Activated CD4-positive, alpha-beta T cell treated with anti-CD3 and anti-CD28 coated beads for 36 hours (primary cell): ENCODE measurements around the gene MINAR2. TPM values are rescaled to one million over a fixed set of nuclear protein-coding genes. Genes with fewer than 3 reads are reported as not detected.

Experiments
- ATAC-seq: fragments of 200-7000 bp; cut with Tn5 transposase; one replicate; pipeline ENCODE4 v1.10.0; 2021; ENCODE audit warnings: mild to moderate bottlenecking, moderate library complexity
- CTCF ChIA-PET: fragments of 350-600 bp; sonication (Branson Sonifier 250); formaldehyde crosslinking; loops from one replicate; lab custom pipeline; 2021; ENCODE audit warnings: antibody characterized with exemption; lab: Charles Lee
- POLR2A ChIA-PET: fragments of 350-600 bp; sonication (Branson Sonifier 250); formaldehyde crosslinking; loops from one replicate; lab custom pipeline; 2021; ENCODE audit warnings: antibody characterized with exemption, inconsistent platforms; lab: Charles Lee
- DNase-seq: peaks from one replicate; pipeline ENCODE4 v3.0.0-alpha.2; 2020
- H3K27ac Mint-ChIP-seq: one replicate; pipeline ENCODE4 v1.8.0; 2021; ENCODE audit warnings: mixed read lengths
- H3K27me3 Mint-ChIP-seq: one replicate; pipeline ENCODE4 v1.8.0; 2021; ENCODE audit warnings: mixed read lengths
- H3K36me3 Mint-ChIP-seq: one replicate; pipeline ENCODE4 v1.8.0; 2021; ENCODE audit warnings: low read depth, mixed read lengths
- H3K4me1 Mint-ChIP-seq: one replicate; pipeline ENCODE4 v1.8.0; 2021; ENCODE audit warnings: mixed read lengths
- H3K4me3 Mint-ChIP-seq: one replicate; pipeline ENCODE4 v1.8.0; 2021; ENCODE audit warnings: mild to moderate bottlenecking, moderate library complexity, mixed read lengths
- H3K9me3 Mint-ChIP-seq: one replicate; pipeline ENCODE4 v1.8.0; 2021; ENCODE audit warnings: low read depth, mixed read lengths
- intact Hi-C, 2 experiments: fragments of 100-400 bp; cut with DNase I in 1 of 2; cut with micrococcal nuclease in 1 of 2; formaldehyde crosslinking; loops; one replicate each; pipeline versions ENCODE4 v1.14.2 to v1.15.1; 2022 to 2024; cut with DNase I, micrococcal nuclease
- total RNA-seq, 2 experiments: library from RNA; stranded (reverse); gene quantifications; one replicate each; pipeline ENCODE4 v1.2.3, GENCODE V29; 2021

Gene MINAR2
- not detected for total RNA-seq

- H3K27ac Mint-ChIP-seq: no peak within 1 kb of the TSS
- CTCF ChIA-PET: no interaction called here
- H3K36me3 Mint-ChIP-seq: no peaks in the 10 kb centered on the region
Observed at GRCh38 chr5:129747572-129748407, at the start of gene MINAR2. MINAR2 (plus strand) TSS chr5:129748094; CDS start chr5:129748191, 97 bp downstream.

GRCh38 chr5:129698661-129699060, 49.2 kb upstream of the MINAR2 start:
- Mint-ChIP-seq H3K36me3 (no peaks in the 10 kb centered on the region), H3K4me3 (no peak overlapping the region), H3K9me3 (no peaks in the 10 kb centered on the region), H3K27me3 (no peaks in the 10 kb centered on the region), H3K27ac (no peak overlapping the region), H3K4me1 (no peaks in the 10 kb centered on the region)
- DNase-seq: no peak
- CTCF ChIA-PET: no interaction called here
- ATAC-seq: no peak
- intact Hi-C loops: no loop called here
- POLR2A ChIA-PET: no interaction called here

More at GRCh38 chr5:129747572-129748407, at the start of gene MINAR2:
- Mint-ChIP-seq H3K9me3 (no peaks in the 10 kb centered on the region), H3K4me1 (no peaks in the 10 kb centered on the region), H3K4me3 (no peak within 1 kb of the TSS), H3K27me3 (peaks cover 5% of the 10 kb centered on the region)
- DNase-seq (no peak), ATAC-seq (no peak)
- POLR2A ChIA-PET: no interaction called here
- intact Hi-C loops: no loop called here

GRCh38 chr5:129716235-129716634, 31.7 kb upstream of the MINAR2 start:
- POLR2A ChIA-PET: no interaction called here

GRCh38 chr5:129716651-129717050, 31.2 kb upstream of the MINAR2 start:
- no peak for ATAC-seq
- Mint-ChIP-seq H3K9me3 (no peaks in the 10 kb centered on the region), H3K27me3 (no peaks in the 10 kb centered on the region), H3K27ac (no peak overlapping the region), H3K4me3 (no peak overlapping the region), H3K4me1 (no peaks in the 10 kb centered on the region), H3K36me3 (no peaks in the 10 kb centered on the region)
- ChIA-PET POLR2A (no interaction called here), CTCF (no interaction called here)
- intact Hi-C loops: no loop called here
- no peak for DNase-seq

More at GRCh38 chr5:129716235-129716634, 31.7 kb upstream of the MINAR2 start:
- H3K4me3 Mint-ChIP-seq: no peak overlapping the region
- no peaks in the 10 kb centered on the region for H3K9me3 Mint-ChIP-seq
- no peaks in the 10 kb centered on the region for H3K36me3 Mint-ChIP-seq
- H3K4me1 Mint-ChIP-seq: no peaks in the 10 kb centered on the region
- CTCF ChIA-PET: no interaction called here
- no peaks in the 10 kb centered on the region for H3K27me3 Mint-ChIP-seq
- ATAC-seq (no peak), DNase-seq (no peak)
- no peak overlapping the region for H3K27ac Mint-ChIP-seq
- intact Hi-C loops: no loop called here

GRCh38 chr5:129717751-129718310, 30.1 kb upstream of the MINAR2 start:
- H3K4me3 Mint-ChIP-seq: no peak overlapping the region
- CTCF ChIA-PET: no interaction called here
- no peak overlapping the region for H3K27ac Mint-ChIP-seq
- H3K27me3 Mint-ChIP-seq: no peaks in the 10 kb centered on the region
- ATAC-seq (no peak), DNase-seq (no peak)
- H3K4me1 Mint-ChIP-seq: no peaks in the 10 kb centered on the region
- POLR2A ChIA-PET: no interaction called here
- intact Hi-C loops: no loop called here
- no peaks in the 10 kb centered on the region for H3K36me3 Mint-ChIP-seq
- no peaks in the 10 kb centered on the region for H3K9me3 Mint-ChIP-seq

GRCh38 chr5:129718471-129719090, 29.3 kb upstream of the MINAR2 start:
- intact Hi-C loops: no loop called here
- H3K36me3 Mint-ChIP-seq: no peaks in the 10 kb centered on the region
- H3K27me3 Mint-ChIP-seq: no peaks in the 10 kb centered on the region
- H3K27ac Mint-ChIP-seq: no peak overlapping the region
- no peak overlapping the region for H3K4me3 Mint-ChIP-seq
- DNase-seq (no peak), ATAC-seq (no peak)
- POLR2A ChIA-PET: no interaction called here
- CTCF ChIA-PET: no interaction called here
- no peaks in the 10 kb centered on the region for H3K9me3 Mint-ChIP-seq
- H3K4me1 Mint-ChIP-seq: no peaks in the 10 kb centered on the region

- DNase-seq: no peak
- Mint-ChIP-seq H3K27me3 (no peaks in the 10 kb centered on the region), H3K9me3 (no peaks in the 10 kb centered on the region), H3K4me1 (no peaks in the 10 kb centered on the region), H3K4me3 (no peak overlapping the region), H3K36me3 (no peaks in the 10 kb centered on the region), H3K27ac (no peak overlapping the region)
- ChIA-PET POLR2A (no interaction called here), CTCF (no interaction called here)
- ATAC-seq: no peak
- intact Hi-C loops: no loop called here
Observed at GRCh38 chr5:129724222-129724621, 23.7 kb upstream of the MINAR2 start.

- ATAC-seq: no peak
Observed at GRCh38 chr5:129724647-129725046, 23.2 kb upstream of the MINAR2 start.

GRCh38 chr5:129739773-129740172, 8.1 kb upstream of the MINAR2 start:
- intact Hi-C loops: no loop called here
- Mint-ChIP-seq H3K27me3 (peaks cover 3% of the 10 kb centered on the region), H3K4me3 (no peak overlapping the region), H3K27ac (no peak overlapping the region), H3K36me3 (no peaks in the 10 kb centered on the region), H3K9me3 (no peaks in the 10 kb centered on the region), H3K4me1 (no peaks in the 10 kb centered on the region)
- ChIA-PET POLR2A (no interaction called here), CTCF (no interaction called here)
- DNase-seq (no peak), ATAC-seq (no peak)

More at GRCh38 chr5:129724647-129725046, 23.2 kb upstream of the MINAR2 start:
- H3K9me3 Mint-ChIP-seq: no peaks in the 10 kb centered on the region
- DNase-seq: no peak
- no peaks in the 10 kb centered on the region for H3K27me3 Mint-ChIP-seq
- no peak overlapping the region for H3K27ac Mint-ChIP-seq
- no peak overlapping the region for H3K4me3 Mint-ChIP-seq
- intact Hi-C loops: no loop called here
- H3K4me1 Mint-ChIP-seq: no peaks in the 10 kb centered on the region
- ChIA-PET CTCF (interaction anchor here (0.5 kb wide), 1 partner anchor 1014 kb away, joined by 3 read pairs; no protein-coding TSS in a partner anchor), POLR2A (no interaction called here)
- H3K36me3 Mint-ChIP-seq: no peaks in the 10 kb centered on the region

GRCh38 chr5:129743541-129744187, 4.2 kb upstream of the MINAR2 start:
- no peaks in the 10 kb centered on the region for H3K4me1 Mint-ChIP-seq
- CTCF ChIA-PET: no interaction called here
- POLR2A ChIA-PET: no interaction called here
- intact Hi-C loops: no loop called here
- H3K4me3 Mint-ChIP-seq: no peak overlapping the region
- no peak for ATAC-seq
- peaks cover 5% of the 10 kb centered on the region for H3K27me3 Mint-ChIP-seq
- no peak for DNase-seq
- no peak overlapping the region for H3K27ac Mint-ChIP-seq
- no peaks in the 10 kb centered on the region for H3K36me3 Mint-ChIP-seq
- H3K9me3 Mint-ChIP-seq: no peaks in the 10 kb centered on the region

GRCh38 chr5:129745997-129746396, 1.9 kb upstream of the MINAR2 start:
- Mint-ChIP-seq H3K36me3 (no peaks in the 10 kb centered on the region), H3K4me1 (no peaks in the 10 kb centered on the region), H3K27me3 (peaks cover 2% of the 10 kb centered on the region), H3K9me3 (no peaks in the 10 kb centered on the region), H3K27ac (no peak overlapping the region), H3K4me3 (no peak overlapping the region)
- intact Hi-C loops: no loop called here
- ATAC-seq (no peak), DNase-seq (no peak)
- CTCF ChIA-PET: no interaction called here
- POLR2A ChIA-PET: no interaction called here
